Prostate gland (tissue), 2 donors: Measurements from ENCODE around the gene PLEKHO1.

Experiments used
- CTCF ChIP-seq, 4 experiments: fragments of 200-600 bp in 2 of 4; fragments of 450-650 bp in 2 of 4; sonication (generic) in 2 of 4; IDR thresholded peaks; 1 replicate in 3 of 4; 2 replicates in 1 of 4; pipeline ENCODE4 v1.5.1; 2016 to 2019; ENCODE audit warnings: antibody characterized with exemption in 4 of 4, mild to moderate bottlenecking in 2 of 4, moderate library complexity in 2 of 4
- POLR2A ChIP-seq: fragments of 450-650 bp; IDR thresholded peaks from one replicate; pipeline ENCODE4 v1.6.1; 2016; ENCODE audit warnings: antibody characterized with exemption, mild to moderate bottlenecking
- POLR2AphosphoS5 ChIP-seq: sonication (generic); formaldehyde crosslinking; IDR thresholded peaks from one replicate; pipeline ENCODE4 v1.6.1; 2017; ENCODE audit warnings: antibody characterized with exemption

GRCh38 chr1:150156868-150157603 is 7.3 kb downstream of the PLEKHO1 start:
- TF ChIP-seq CTCF (IDR thresholded peaks at IDR 0.05) = no peak
- no peak for TF ChIP-seq POLR2AphosphoS5
- no peak for TF ChIP-seq POLR2A
